Measurements from ENCODE around the gene PLEKHH2. TPM values are rescaled to one million over a fixed set of nuclear protein-coding genes. Genes with fewer than 3 reads are reported as not detected.

PLEKHH2 gene
- total RNA-seq, 1 experiment from 2014 or later = 3.1 TPM

DNA sequence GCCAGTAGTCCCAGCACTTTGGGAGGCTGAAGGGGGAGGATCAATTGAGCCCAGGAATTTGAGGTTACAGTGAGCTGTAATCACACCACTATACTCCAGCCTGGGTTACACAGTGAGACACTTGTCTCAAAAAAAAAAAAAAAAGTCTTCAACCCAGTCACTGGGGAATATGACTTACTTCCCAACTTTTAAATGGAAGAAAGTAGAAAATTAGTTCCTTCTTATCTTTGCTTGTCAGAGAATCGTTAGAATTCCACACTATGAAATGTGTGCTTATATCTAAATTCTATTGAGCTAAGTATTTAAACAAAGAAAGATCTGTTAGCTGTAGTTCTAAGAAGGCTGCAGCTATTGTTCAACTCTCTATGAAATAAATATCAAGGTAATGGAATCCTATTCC lies 159.1 kb downstream of the PLEKHH2 start:
- Histone ChIP-seq H2BK120ac (ENCODE audit: low read depth, low read length, poor library complexity, severe bottlenecking) (no peak overlapping the region), H2AFZ (ENCODE audit: low read length) (no peak overlapping the region), H3K27me3 (ENCODE audit: insufficient read depth, low read length) (no peaks in the 10 kb centered on the region), H3K79me2 (ENCODE audit: insufficient read depth, low read length) (no peaks in the 10 kb centered on the region), H3K27ac (ENCODE audit: insufficient read length, low read depth, low read length) (no peak overlapping the region), H3K4ac (ENCODE audit: low read depth, low read length) (no peak overlapping the region), H3K56ac (ENCODE audit: insufficient read length, low read depth, low read length) (no peak overlapping the region), H3K23ac (ENCODE audit: insufficient read length, low read depth, low read length) (no peak overlapping the region), H4K8ac (replicated peaks; ENCODE audit: insufficient read length, low read depth, low read length) (no peak overlapping the region), H3K4me1 (ENCODE audit: insufficient read depth, low read length) (no peaks in the 10 kb centered on the region), H4K91ac (ENCODE audit: insufficient read length, low read depth, low read length) (no peak overlapping the region), H3K4me2 (ENCODE audit: insufficient read depth, insufficient read length, low read length) (no peak overlapping the region), H2BK12ac (ENCODE audit: insufficient read length, low read depth, low read length) (no peak overlapping the region), H2BK15ac (ENCODE audit: low read depth, low read length) (no peak overlapping the region), H3K18ac (ENCODE audit: insufficient read length, low read depth, low read length) (no peak overlapping the region), H4K5ac (ENCODE audit: insufficient read length, low read depth, low read length) (no peak overlapping the region), H2BK5ac (ENCODE audit: insufficient read length, low read length) (no peak overlapping the region), H3K9ac (ENCODE audit: extremely low read depth, insufficient read length, low read length) (no peak overlapping the region), H2AK5ac (ENCODE audit: insufficient read length, low read length) (no peak overlapping the region), H3K23me2 (ENCODE audit: insufficient read length, low read depth, low read length, poor library complexity, severe bottlenecking) (no peaks in the 10 kb centered on the region), H3K9me3 (ENCODE audit: control insufficient read depth, low read depth, low read length) (no peaks in the 10 kb centered on the region), H2BK20ac (ENCODE audit: low read depth, low read length, poor library complexity, severe bottlenecking) (no peak overlapping the region), H3K79me1 (ENCODE audit: insufficient read depth, low read depth, low read length, poor library complexity, severe bottlenecking) (no peaks in the 10 kb centered on the region), H4K20me1 (ENCODE audit: control insufficient read depth, insufficient read depth, insufficient read length) (no peaks in the 10 kb centered on the region), H3T11ph (ENCODE audit: low read length) (no peak overlapping the region), H3K14ac (ENCODE audit: insufficient read depth, low read length) (no peak overlapping the region)
- H3K27me3 Mint-ChIP-seq (ENCODE audit: low read depth) = no peaks in the 10 kb centered on the region
- H3K27ac Mint-ChIP-seq = no peak overlapping the region
- TF ChIP-seq, protein P1, sequence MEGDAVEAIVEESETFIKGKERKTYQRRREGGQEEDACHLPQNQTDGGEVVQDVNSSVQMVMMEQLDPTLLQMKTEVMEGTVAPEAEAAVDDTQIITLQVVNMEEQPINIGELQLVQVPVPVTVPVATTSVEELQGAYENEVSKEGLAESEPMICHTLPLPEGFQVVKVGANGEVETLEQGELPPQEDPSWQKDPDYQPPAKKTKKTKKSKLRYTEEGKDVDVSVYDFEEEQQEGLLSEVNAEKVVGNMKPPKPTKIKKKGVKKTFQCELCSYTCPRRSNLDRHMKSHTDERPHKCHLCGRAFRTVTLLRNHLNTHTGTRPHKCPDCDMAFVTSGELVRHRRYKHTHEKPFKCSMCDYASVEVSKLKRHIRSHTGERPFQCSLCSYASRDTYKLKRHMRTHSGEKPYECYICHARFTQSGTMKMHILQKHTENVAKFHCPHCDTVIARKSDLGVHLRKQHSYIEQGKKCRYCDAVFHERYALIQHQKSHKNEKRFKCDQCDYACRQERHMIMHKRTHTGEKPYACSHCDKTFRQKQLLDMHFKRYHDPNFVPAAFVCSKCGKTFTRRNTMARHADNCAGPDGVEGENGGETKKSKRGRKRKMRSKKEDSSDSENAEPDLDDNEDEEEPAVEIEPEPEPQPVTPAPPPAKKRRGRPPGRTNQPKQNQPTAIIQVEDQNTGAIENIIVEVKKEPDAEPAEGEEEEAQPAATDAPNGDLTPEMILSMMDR (conservative IDR thresholded peaks at IDR 0.05) = no peak
- no peaks in the 10 kb centered on the region for H3K4me1 Mint-ChIP-seq
- no CpG with 5 or more reads among the region's 1 CpG for WGBS (ENCODE audit: extremely low coverage, insufficient read length, low lambda C conversion rate)
- no peak overlapping the region for H3K4me3 Mint-ChIP-seq
- H3K36me3 Mint-ChIP-seq (ENCODE audit: insufficient read depth in 1 of 3, low read depth in 3 of 3) = no peaks in the 10 kb centered on the region
- DNase-seq = no peak
- no peaks in the 10 kb centered on the region for H3K9me3 Mint-ChIP-seq

Measured in H9 (cell line).